ENCODE measurements around the gene AK5.

GRCh38 chr1:77543822-77544448, 262.1 kb downstream of the AK5 start:
- TF ChIP-seq, protein P1, sequence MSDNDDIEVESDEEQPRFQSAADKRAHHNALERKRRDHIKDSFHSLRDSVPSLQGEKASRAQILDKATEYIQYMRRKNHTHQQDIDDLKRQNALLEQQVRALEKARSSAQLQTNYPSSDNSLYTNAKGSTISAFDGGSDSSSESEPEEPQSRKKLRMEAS (IDR thresholded peaks at IDR 0.05; ENCODE audit: low read depth, low read length), result no peak
- no peak for TF ChIP-seq CTCF (IDR thresholded peaks at IDR 0.05; ENCODE audit: low read depth, low read length)

Data from NB4 (cell line).